ENCODE results near the gene SSTR1. TPM values are rescaled to one million over a fixed set of nuclear protein-coding genes. Genes with fewer than 3 reads are reported as not detected.

The SSTR1 gene
- total and polyA plus RNA-seq, 2 donors (not counting 3 experiments of a cell fraction or from before 2014, with no cell fraction given) = 1.4 to 1.9 TPM

DNA sequence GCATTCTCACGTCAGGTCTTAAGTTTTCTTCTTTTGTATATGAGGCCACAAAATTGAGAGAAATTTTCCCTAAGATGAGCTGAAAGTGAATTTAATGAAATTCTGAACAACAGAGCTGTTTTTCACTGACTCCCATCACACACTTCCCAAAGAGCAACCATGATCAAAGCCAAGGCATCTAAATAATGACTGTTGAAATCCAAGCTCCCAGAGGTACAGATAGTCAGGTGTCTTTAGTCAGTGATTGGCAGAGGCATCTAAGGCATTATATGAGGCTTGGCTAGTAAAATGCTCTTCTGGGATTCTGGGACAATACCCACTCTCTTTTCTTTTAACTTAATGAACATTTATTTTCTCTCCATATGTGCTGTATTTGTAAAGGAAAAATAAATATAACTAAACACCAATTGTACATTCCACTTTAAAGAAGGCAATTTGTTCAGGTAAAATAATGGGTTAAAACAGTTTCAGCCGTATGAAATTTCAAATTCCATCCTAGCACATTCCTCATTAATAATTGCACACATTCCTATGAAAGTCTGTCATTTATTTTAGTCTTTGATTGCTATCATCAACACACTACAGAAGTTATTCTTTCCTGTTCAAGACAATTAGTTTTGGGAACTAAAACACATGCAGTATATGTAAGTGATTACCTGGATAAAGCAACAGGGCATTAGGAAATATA lies 871 bp upstream of the SSTR1 start:
- H2AFZ ChIP-seq (ENCODE audit: low read depth, low read length) = no peak overlapping the region
- DNase-seq (ENCODE audit: low read depth, low spot score) (no peak), FAIRE-seq (peak; percentile 24)
- no peaks in the 10 kb centered on the region for H3K9me1 ChIP-seq (replicated peaks; ENCODE audit: control insufficient read depth, extremely low read depth, insufficient read depth, low read length)
- CTCF ChIA-PET = interaction anchor here (0.7 to 2.4 kb wide), 4 partner anchors 9 to 809 kb away, joined by 3 to 11 read pairs (median 8); partner anchors contain the start of gene CLEC14A
- H4K20me1 ChIP-seq (replicated peaks; ENCODE audit: control insufficient read depth, extremely low read depth, insufficient read depth, low read length) = no peaks in the 10 kb centered on the region
- H3K9ac ChIP-seq (replicated peaks; ENCODE audit: extremely low read depth, insufficient read depth, low read length) = no peak overlapping the region
- H3K27me3 ChIP-seq (ENCODE audit: control insufficient read depth in 2 of 2, insufficient read depth in 2 of 2, low read length in 2 of 2) = no peaks in the 10 kb centered on the region
- no peaks in the 10 kb centered on the region for H3K9me3 ChIP-seq (replicated peaks; ENCODE audit: control insufficient read depth, insufficient read depth, low read length)
- TF ChIP-seq JUN (IDR thresholded peaks at IDR 0.05; ENCODE audit: borderline replicate concordance, insufficient read depth, insufficient read length, low read depth) (peak; percentile 14), GATA2 (IDR thresholded peaks at IDR 0.05; ENCODE audit: insufficient read depth, insufficient read length, low read depth, low read length) (peak; percentile 9), POLR2AphosphoS5 (IDR thresholded peaks at IDR 0.05; ENCODE audit: insufficient read depth, low read depth, low read length) (no peak)
- H3K79me2 ChIP-seq (ENCODE audit: control insufficient read depth, insufficient read depth, low read length) = no peaks in the 10 kb centered on the region
- H3K4me1 ChIP-seq (ENCODE audit: control insufficient read depth, extremely low read depth, insufficient read depth, low read length) = peaks cover 36% of the 10 kb centered on the region
- no peak overlapping the region for H3K4me3 ChIP-seq (replicated peaks in 1 of 3; ENCODE audit: insufficient read depth in 1 of 3, low read depth in 1 of 3, low read length in 3 of 3)
- intact Hi-C loops (cut with micrococcal nuclease) = loop anchor here (5.0 kb wide), 2 partner anchors 195 to 810 kb away; no protein-coding TSS in a partner anchor
- POLR2A ChIA-PET = no interaction called here
- BruUV-seq (replicated peaks) = no TSS peak
- H3K4me2 ChIP-seq (ENCODE audit: insufficient read depth, low read length) = peak overlapping the region; percentile 95
- dilution Hi-C loops (cut with MboI; ENCODE audit: extremely low pct_ligation_motif_present, low sequenced_read_pairs) = no loop called here
- H3K27ac ChIP-seq (ENCODE audit: insufficient read depth, low read depth, low read length) = no peak overlapping the region
- no peaks in the 10 kb centered on the region for H3K36me3 ChIP-seq (ENCODE audit: control insufficient read depth in 2 of 2, extremely low read depth in 1 of 2, insufficient read depth in 2 of 2, low read length in 2 of 2)

DNA sequence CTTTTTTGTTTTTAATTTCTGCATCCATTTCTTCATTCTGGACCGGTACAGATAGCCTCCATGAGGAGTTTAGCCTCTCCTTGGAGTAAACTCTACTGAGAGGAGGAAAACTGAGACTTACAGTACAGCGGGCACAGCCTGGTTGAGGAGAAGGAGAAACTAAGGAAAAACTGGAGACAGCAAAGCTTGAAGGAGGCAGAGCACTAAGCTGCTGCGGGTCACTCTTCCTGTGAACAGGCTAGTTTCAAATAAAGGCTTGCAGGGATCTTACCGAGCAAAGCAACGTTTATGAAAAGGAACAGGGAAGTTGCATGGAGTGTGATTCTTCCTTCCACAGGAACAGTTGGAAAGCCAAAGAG lies 348 bp upstream of the SSTR1 start:
- H2AFZ ChIP-seq (ENCODE audit: low read depth, low read length) = peak overlapping the region; percentile 81
- H3K4me3 ChIP-seq (replicated peaks in 1 of 3; ENCODE audit: insufficient read depth in 1 of 3, low read depth in 1 of 3, low read length in 3 of 3) = peak overlapping the region in 2 of 3 experiments; percentile 44 to 58
- no peak overlapping the region for H3K27ac ChIP-seq (ENCODE audit: insufficient read depth, low read depth, low read length)
- no peak overlapping the region for H3K9ac ChIP-seq (replicated peaks; ENCODE audit: extremely low read depth, insufficient read depth, low read length)
- H3K27me3 ChIP-seq (ENCODE audit: control insufficient read depth in 2 of 2, insufficient read depth in 2 of 2, low read length in 2 of 2) = no peaks in the 10 kb centered on the region
- DNase-seq (ENCODE audit: low read depth, low spot score) (peak; percentile 46), FAIRE-seq (peak; percentile 78)
- H3K36me3 ChIP-seq (ENCODE audit: control insufficient read depth in 2 of 2, extremely low read depth in 1 of 2, insufficient read depth in 2 of 2, low read length in 2 of 2) = no peaks in the 10 kb centered on the region
- H4K20me1 ChIP-seq (replicated peaks; ENCODE audit: control insufficient read depth, extremely low read depth, insufficient read depth, low read length) = no peaks in the 10 kb centered on the region
- ChIA-PET CTCF (interaction anchor here (0.7 to 2.2 kb wide), 8 partner anchors 10 to 808 kb away, joined by 3 to 11 read pairs (median 7); partner anchors contain the start of gene CLEC14A), POLR2A (no interaction called here)
- peak overlapping the region; percentile 95 for H3K4me2 ChIP-seq (ENCODE audit: insufficient read depth, low read length)
- no peaks in the 10 kb centered on the region for H3K9me3 ChIP-seq (replicated peaks; ENCODE audit: control insufficient read depth, insufficient read depth, low read length)
- peaks cover 36% of the 10 kb centered on the region for H3K4me1 ChIP-seq (ENCODE audit: control insufficient read depth, extremely low read depth, insufficient read depth, low read length)
- TF ChIP-seq EZH2 (IDR thresholded peaks at IDR 0.05; ENCODE audit: borderline replicate concordance, low read depth, low read length, severe bottlenecking) (no peak), POLR2A (IDR thresholded peaks at IDR 0.05; ENCODE audit: low read depth, low read length) (no peak), MYC (IDR thresholded peaks at IDR 0.05; ENCODE audit: low read depth, low read length) (no peak), FOS (IDR thresholded peaks at IDR 0.05; ENCODE audit: borderline replicate concordance, insufficient read depth, low read length) (no peak), POLR2AphosphoS5 (IDR thresholded peaks at IDR 0.05; ENCODE audit: insufficient read depth, low read depth, low read length) (no peak), GATA2 (IDR thresholded peaks at IDR 0.05; ENCODE audit: insufficient read depth, insufficient read length, low read depth, low read length) (no peak), JUN (IDR thresholded peaks at IDR 0.05; ENCODE audit: borderline replicate concordance, insufficient read depth, insufficient read length, low read depth) (no peak)
- TF ChIP-seq, protein P1, sequence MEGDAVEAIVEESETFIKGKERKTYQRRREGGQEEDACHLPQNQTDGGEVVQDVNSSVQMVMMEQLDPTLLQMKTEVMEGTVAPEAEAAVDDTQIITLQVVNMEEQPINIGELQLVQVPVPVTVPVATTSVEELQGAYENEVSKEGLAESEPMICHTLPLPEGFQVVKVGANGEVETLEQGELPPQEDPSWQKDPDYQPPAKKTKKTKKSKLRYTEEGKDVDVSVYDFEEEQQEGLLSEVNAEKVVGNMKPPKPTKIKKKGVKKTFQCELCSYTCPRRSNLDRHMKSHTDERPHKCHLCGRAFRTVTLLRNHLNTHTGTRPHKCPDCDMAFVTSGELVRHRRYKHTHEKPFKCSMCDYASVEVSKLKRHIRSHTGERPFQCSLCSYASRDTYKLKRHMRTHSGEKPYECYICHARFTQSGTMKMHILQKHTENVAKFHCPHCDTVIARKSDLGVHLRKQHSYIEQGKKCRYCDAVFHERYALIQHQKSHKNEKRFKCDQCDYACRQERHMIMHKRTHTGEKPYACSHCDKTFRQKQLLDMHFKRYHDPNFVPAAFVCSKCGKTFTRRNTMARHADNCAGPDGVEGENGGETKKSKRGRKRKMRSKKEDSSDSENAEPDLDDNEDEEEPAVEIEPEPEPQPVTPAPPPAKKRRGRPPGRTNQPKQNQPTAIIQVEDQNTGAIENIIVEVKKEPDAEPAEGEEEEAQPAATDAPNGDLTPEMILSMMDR (IDR thresholded peaks at IDR 0.05; ENCODE audit: extremely low read depth in 1 of 2, insufficient read depth in 1 of 2, low read depth in 1 of 2, low read length in 2 of 2) = no peak
- TF ChIP-seq, protein P2, sequence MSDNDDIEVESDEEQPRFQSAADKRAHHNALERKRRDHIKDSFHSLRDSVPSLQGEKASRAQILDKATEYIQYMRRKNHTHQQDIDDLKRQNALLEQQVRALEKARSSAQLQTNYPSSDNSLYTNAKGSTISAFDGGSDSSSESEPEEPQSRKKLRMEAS (IDR thresholded peaks at IDR 0.05; ENCODE audit: insufficient read depth, insufficient read length) = no peak
- intact Hi-C loops (cut with micrococcal nuclease) (loop anchor here (5.0 kb wide), 2 partner anchors 195 to 810 kb away; no protein-coding TSS in a partner anchor), dilution Hi-C loops (cut with MboI; ENCODE audit: extremely low pct_ligation_motif_present, low sequenced_read_pairs) (no loop called here)
- H3K79me2 ChIP-seq (ENCODE audit: control insufficient read depth, insufficient read depth, low read length) = no peaks in the 10 kb centered on the region
- no TSS peak for BruUV-seq (replicated peaks)
- no peaks in the 10 kb centered on the region for H3K9me1 ChIP-seq (replicated peaks; ENCODE audit: control insufficient read depth, extremely low read depth, insufficient read depth, low read length)
